A673 (cell line): ENCODE results near the gene LMF1. TPM values are rescaled to one million over a fixed set of nuclear protein-coding genes. Genes with fewer than 3 reads are reported as not detected.
A peak's percentile ranks its signal among the peaks of the same experiment; 100 is the strongest.

Experiments
- BruUV-seq: library from RNA; stranded (reverse); fragments of 400-500 nt; replicated peaks from 2 replicates; lab custom pipeline; 2021; lab: Mats Ljungman, UMichigan
- CTCF ChIA-PET: fragments of 300-600 bp; sonication (Branson Sonifier 250); formaldehyde crosslinking; loops from one replicate; lab custom pipeline; 2022; ENCODE audit warnings: antibody characterized with exemption; lab: Charles Lee
- POLR2A ChIA-PET: fragments of 300-600 bp; sonication (Branson Sonifier 250); formaldehyde crosslinking; loops from one replicate; lab custom pipeline; 2022; ENCODE audit warnings: antibody characterized with exemption; ENCODE audit not compliant: low non-redundant PET; lab: Charles Lee
- DNase-seq: peaks from one replicate; pipeline ENCODE4 v3.0.0-alpha.2; 2015; ENCODE audit warnings: low spot score
- H3K27ac ChIP-seq: fragments of 200-600 bp; sonication (generic); 2 replicates; pipeline ENCODE4 v1.5.1; 2016; ENCODE audit warnings: mixed run types, low read depth, mild to moderate bottlenecking, mixed read lengths, antibody characterized with exemption, low read length; ENCODE audit not compliant: poor library complexity, severe bottlenecking
- H3K27me3 ChIP-seq: fragments of 200-600 bp; sonication (generic); replicated peaks from 2 replicates; pipeline ENCODE4 v1.6.1; 2017; ENCODE audit warnings: mixed run types, low read depth, mild to moderate bottlenecking, mixed read lengths, antibody characterized with exemption, low read length; ENCODE audit not compliant: insufficient read depth, poor library complexity
- H3K36me3 ChIP-seq: fragments of 200-600 bp; sonication (generic); 2 replicates; pipeline ENCODE4 v1.6.1; 2016; ENCODE audit warnings: mixed run types, mild to moderate bottlenecking, mixed read lengths, antibody characterized with exemption, low read length; ENCODE audit not compliant: insufficient read depth, poor library complexity, severe bottlenecking
- H3K4me1 ChIP-seq: fragments of 200-600 bp; sonication (generic); 2 replicates; pipeline ENCODE4 v1.6.1; 2017; ENCODE audit warnings: mixed run types, mild to moderate bottlenecking, mixed read lengths, antibody characterized with exemption, low read length; ENCODE audit not compliant: insufficient read depth, poor library complexity, severe bottlenecking
- H3K4me3 ChIP-seq: fragments of 200-600 bp; sonication (generic); 2 replicates; pipeline ENCODE4 v1.5.1; 2016; ENCODE audit warnings: low read depth, mixed run types, mild to moderate bottlenecking, mixed read lengths, low read length; ENCODE audit not compliant: poor library complexity, severe bottlenecking
- H3K9me3 ChIP-seq: fragments of 200-600 bp; sonication (generic); 2 replicates; pipeline ENCODE4 v1.6.1; 2016; ENCODE audit warnings: mixed run types, low read depth, mild to moderate bottlenecking, mixed read lengths, antibody characterized with exemption, low read length; ENCODE audit not compliant: poor library complexity, severe bottlenecking
- EZH2 ChIP-seq: fragments of 200-600 bp; sonication (generic); IDR thresholded peaks from 2 replicates; pipeline ENCODE4 v1.6.1; 2017; ENCODE audit warnings: borderline replicate concordance, low read depth, mild to moderate bottlenecking, mixed read lengths, antibody characterized with exemption, low read length; ENCODE audit not compliant: poor library complexity, severe bottlenecking
- intact Hi-C: fragments of 100-400 bp; cut with micrococcal nuclease; formaldehyde crosslinking; loops from one replicate; pipeline ENCODE4 v1.10.0; 2022; ENCODE audit not compliant: unreplicated experiment
- total RNA-seq: library from RNA; stranded (reverse); gene quantifications from 2 replicates; pipeline ENCODE4 v1.2.3, GENCODE V29; 2021
- TF ChIP-seq, protein P1 (sequence below): fragments of 300-800, 200-600 bp; sonication (generic); conservative IDR thresholded peaks from 2 replicates; pipeline ENCODE4 v1.5.1; 2017; ENCODE audit warnings: low read depth, mild to moderate bottlenecking, antibody characterized with exemption, low read length, moderate library complexity, mixed read lengths

Gene LMF1
- total RNA-seq, 1 experiment from 2014 or later: 21.0 TPM

DNA sequence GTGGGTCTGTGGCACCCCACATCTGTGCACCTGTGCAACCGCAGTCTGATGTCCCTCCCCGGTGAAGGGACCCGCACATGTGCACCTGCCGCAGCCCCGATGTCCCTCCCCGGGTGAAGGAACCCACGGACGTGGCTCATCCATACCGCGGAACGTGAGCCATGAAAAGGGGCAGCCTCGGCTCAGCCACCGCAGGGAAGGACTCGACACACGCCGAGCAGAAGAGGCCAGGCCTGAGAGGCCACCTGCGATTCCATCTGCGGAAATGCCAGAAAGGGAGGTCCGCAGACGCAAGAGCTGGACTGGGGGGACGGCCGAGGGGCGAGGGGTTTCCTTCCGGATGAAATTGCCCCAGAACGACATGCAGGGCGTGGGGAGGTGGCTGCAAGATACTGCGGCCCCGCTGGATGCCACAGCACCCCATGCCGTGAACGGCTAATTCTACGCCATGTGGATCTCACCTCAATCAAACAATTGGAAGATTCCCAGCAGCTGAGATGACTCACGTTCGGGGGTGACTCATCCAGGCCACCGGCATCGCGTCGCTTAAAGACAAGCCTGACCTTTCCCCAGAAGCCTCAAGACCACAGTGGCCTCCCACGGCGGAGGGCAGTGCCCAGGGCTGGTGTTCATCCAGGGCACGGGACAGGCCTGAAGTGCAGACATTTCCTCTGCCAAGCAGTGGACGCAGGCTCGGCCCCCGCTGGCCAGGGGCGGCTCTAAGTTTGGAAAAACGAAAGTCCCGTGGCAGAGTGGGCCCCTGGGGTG is 31.8 kb upstream of the LMF1 start:
- intact Hi-C loops: no loop called here
- no peak overlapping the region for H3K27ac ChIP-seq
- no peaks in the 10 kb centered on the region for H3K27me3 ChIP-seq
- TF ChIP-seq EZH2: no peak
- TF ChIP-seq, protein P1, sequence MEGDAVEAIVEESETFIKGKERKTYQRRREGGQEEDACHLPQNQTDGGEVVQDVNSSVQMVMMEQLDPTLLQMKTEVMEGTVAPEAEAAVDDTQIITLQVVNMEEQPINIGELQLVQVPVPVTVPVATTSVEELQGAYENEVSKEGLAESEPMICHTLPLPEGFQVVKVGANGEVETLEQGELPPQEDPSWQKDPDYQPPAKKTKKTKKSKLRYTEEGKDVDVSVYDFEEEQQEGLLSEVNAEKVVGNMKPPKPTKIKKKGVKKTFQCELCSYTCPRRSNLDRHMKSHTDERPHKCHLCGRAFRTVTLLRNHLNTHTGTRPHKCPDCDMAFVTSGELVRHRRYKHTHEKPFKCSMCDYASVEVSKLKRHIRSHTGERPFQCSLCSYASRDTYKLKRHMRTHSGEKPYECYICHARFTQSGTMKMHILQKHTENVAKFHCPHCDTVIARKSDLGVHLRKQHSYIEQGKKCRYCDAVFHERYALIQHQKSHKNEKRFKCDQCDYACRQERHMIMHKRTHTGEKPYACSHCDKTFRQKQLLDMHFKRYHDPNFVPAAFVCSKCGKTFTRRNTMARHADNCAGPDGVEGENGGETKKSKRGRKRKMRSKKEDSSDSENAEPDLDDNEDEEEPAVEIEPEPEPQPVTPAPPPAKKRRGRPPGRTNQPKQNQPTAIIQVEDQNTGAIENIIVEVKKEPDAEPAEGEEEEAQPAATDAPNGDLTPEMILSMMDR: no peak
- DNase-seq: peak; percentile 75
- H3K9me3 ChIP-seq: no peaks in the 10 kb centered on the region
- H3K36me3 ChIP-seq: no peaks in the 10 kb centered on the region
- peaks cover 8% of the 10 kb centered on the region for H3K4me1 ChIP-seq
- H3K4me3 ChIP-seq: no peak overlapping the region
- CTCF ChIA-PET: no interaction called here
- BruUV-seq: no TSS peak
- POLR2A ChIA-PET: no interaction called here

DNA sequence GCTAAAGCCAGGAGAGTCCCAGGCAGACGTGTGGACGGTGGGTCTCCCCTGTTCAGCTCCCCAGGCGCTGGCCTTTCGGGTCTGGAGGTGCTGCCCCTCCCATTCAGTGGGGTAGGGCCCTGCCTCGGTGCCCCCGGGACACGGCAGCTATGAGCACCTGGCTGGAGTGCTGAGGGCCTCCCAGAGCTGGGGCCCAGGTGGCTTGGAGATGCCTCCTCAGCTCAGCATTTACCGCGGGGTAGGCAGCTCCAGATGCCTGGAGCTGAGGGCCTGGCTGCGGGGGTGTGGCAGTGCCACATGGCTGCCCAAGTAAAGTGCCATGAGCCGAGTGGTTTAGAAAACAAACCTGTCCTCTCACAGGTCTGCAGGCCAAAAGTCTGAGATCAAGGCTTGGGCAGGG is 30.3 kb upstream of the LMF1 start:
- DNase-seq: no peak
- Histone ChIP-seq H3K27me3 (no peaks in the 10 kb centered on the region), H3K9me3 (no peaks in the 10 kb centered on the region), H3K27ac (no peak overlapping the region), H3K4me3 (no peak overlapping the region), H3K4me1 (peaks cover 14% of the 10 kb centered on the region), H3K36me3 (no peaks in the 10 kb centered on the region)
- intact Hi-C loops: no loop called here
- BruUV-seq: no TSS peak
- ChIA-PET CTCF (no interaction called here), POLR2A (no interaction called here)
- TF ChIP-seq, protein P1: no peak
- no peak for TF ChIP-seq EZH2

DNA sequence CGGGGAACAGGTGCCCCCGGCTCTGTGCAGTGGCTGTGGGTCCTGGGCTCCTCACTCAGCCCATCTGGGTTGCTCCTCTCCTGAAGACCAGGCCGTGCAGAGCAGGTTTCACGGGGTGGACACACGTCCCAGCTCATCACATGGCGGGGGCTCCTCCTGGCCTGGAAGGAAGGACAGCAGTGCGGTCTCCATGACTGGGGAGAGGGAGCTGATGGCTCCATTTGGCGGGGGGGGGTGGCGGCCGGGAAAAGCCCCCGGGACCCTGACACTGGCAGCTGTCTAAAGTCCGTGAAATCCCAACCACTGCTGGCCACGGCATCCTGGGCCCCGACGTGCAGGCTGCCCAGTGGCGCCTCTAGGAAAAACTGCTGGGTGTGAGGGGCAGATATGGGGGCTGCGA is 29.8 kb upstream of the LMF1 start:
- Histone ChIP-seq H3K27me3 (no peaks in the 10 kb centered on the region), H3K4me1 (peaks cover 14% of the 10 kb centered on the region), H3K9me3 (no peaks in the 10 kb centered on the region), H3K4me3 (no peak overlapping the region), H3K36me3 (no peaks in the 10 kb centered on the region), H3K27ac (no peak overlapping the region)
- ChIA-PET CTCF (interaction anchor here (0.6 kb wide), 1 partner anchor 61 kb away, joined by 10 read pairs; no protein-coding TSS in a partner anchor), POLR2A (no interaction called here)
- intact Hi-C loops: no loop called here
- no TSS peak for BruUV-seq
- no peak for TF ChIP-seq EZH2
- TF ChIP-seq, protein P1: no peak
- DNase-seq: no peak
